DMS114 treated with DMSO at 0.1 percent for 48 hours (cell line): ENCODE results near the gene PER2.
"Not testable (repeated sequence)": the region's sequence is repeated elsewhere in the genome, so short reads cannot be mapped to it uniquely, and the experiment has no call there.

ENCODE experiments used
- DNase-seq: peaks from one replicate; lab custom pipeline; 2025; ENCODE audit not compliant: unreplicated experiment; lab: John Stamatoyannopoulos, UW

The PER2 gene

DNA sequence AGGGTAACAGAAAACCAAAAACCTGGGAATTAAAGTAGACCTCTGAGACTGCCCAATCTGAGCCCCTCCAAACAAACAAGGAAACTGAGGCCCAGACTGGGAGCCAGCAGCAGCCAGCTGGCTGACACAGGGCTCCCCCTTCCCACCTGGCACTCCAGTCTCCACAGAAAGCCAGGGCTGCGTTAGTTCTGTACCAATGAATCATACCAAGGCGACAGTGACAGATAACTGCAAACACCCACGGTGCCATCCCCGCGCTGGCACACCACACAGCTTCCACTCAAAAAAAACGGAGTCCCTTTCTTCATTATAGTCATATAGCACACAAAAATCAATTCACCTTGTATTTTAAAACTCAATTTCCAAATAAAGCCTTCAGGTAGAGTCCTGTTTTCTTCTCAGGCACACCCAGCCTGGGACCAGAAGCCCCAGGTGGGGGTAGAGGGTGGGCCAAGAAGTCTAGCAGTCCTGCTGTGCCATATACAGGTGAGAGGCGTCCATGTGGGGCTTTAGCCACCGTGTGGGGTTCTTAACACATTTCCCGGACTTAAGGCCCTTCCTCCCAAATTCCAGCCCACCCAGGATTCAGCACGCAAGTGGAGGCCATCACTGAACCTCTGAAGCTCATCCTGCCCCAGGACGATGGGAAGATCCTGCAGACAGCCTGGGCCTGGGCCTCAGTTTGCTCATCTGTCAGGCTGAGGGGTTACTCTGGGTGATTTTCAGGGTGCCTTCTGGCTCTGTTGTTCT lies 1.2 kb downstream of the PER2 start:
- DNase-seq = no peak

DNA sequence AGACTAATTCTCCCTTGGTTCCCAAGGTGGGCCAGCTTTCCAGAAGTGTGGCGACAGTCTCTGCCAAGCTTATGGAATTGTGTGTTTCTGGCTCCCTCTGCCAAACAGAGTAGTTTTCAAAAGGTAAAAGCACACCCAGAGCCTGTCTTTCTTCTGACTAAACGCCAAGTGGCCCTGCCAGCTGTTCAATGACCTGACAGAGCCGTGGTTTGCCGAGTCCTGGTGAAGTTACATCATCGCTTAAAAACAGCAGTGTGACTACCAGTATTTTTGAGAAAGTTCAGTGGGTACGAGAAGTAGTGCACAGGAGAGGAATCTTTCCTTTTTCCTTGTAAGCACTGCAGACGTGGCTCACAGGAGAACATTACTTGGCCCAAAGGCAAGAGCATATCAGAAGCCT lies 1.9 kb downstream of the PER2 start:
- DNase-seq = no peak

DNA sequence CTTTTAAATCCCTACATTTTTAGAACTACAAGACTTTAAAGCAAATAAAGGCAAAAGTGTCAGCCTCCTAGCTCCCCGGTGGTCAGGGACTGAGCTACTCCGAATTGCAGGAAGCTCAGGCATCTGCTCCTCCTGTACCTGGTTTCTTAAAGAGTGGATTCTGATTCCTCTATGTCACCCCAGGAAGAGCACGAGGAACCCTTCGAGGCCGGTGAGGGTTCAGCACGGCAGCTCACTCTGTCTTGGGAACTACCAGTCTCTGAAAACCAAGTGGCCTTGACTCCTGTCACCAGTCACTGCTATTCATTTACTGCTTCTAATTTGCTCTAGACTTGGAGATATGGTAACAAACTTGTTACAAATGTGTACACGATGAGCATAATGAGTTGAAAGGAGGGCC lies 2.3 kb downstream of the PER2 start:
- no peak for DNase-seq

DNA sequence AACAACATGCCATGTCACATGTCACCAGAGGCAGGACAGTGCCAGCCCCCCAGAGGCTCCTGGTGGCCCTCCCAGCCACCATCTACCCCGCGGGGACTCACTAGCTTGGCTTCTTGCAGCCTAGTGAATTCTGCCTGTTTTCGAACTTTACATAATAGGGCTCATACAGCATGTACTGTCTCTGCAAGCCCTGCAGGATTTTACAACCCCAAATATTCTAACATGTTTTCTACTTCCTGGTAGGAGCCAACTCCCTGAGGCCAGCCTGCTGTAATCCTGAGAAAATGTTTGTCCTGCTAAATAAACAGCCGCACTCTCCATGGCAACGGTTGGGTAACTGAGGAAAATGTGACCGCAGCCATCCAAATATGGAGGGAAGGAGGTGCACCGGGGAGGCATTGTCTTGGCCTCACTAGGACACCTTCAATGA lies 2.7 kb downstream of the PER2 start:
- no peak for DNase-seq

DNA sequence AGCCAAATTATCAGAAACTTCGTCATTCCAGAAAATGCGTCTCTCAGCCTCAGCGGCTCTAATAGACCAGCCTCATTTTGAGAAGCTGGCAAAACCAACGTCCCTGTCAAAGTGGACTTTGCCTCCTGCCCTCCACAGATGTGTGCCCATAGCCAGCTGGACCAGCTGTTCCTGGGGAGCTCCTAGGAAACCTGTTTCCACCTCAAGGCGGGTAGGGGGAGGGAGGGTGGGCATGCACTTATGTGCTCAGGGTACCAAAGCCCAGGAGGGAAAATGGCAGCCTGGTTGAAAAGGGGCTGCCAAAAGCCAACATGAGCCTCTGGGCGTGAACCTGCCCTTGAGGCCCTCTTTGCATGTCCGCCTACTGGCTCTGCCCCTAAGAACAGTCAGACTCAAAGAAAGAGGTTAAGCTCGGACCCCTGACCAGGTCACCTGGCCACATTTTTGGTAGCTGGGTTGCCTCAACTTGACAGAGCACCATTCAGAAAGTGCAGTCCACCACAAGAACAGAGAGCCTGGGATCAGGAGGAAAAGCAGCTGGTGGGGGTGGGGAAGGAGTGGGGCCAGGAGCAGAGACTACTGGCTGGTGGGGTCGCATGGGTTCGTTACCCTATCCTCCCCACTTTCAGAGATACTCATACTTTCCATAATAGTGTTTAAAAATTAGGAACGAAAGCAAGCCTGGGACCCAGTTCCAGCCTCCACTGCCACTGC lies 3.5 kb downstream of the PER2 start:
- no peak for DNase-seq

DNA sequence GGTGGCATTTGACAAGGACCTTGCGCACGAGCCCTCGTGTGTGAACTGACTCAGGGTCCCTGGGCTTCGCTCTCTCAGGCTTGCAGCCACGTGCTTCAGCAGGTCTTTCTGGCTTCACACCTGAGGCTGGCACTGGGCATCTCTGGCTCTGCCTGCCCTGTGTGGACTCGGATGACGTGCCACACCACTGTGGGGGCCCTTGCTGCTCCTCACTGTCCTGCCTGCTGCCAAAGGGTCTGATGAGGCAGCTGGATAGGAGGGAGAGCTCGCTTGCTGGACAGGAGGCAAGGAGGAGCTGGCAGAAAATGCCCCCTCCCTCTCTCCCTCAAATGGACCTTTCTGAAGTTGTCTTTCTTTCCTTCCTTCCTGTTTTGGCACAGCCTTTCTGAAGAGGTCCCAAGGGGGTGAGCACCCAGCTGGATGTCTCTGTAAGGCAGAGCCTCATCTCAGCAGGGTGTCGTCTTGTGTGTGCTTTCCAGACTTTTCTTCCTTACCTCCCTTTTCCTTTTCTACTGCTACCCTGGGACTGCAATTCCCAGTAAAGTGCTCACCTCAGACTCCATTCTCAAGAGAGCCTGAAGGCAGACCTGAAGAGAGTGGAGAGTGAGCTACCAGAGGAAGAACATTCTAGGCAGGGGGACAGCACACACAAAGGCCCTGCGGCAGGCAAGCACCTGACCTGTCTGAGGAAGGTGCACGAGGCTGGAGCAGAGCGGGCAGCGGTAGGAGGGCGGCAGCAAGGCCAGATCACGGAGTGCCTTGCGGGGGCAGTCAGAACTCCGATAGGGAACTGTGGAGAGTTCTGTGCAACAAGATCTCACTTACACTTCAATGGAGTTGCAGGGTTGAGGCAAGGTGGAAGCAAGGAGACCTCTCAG lies 5.3 kb downstream of the PER2 start:
- no peak for DNase-seq

DNA sequence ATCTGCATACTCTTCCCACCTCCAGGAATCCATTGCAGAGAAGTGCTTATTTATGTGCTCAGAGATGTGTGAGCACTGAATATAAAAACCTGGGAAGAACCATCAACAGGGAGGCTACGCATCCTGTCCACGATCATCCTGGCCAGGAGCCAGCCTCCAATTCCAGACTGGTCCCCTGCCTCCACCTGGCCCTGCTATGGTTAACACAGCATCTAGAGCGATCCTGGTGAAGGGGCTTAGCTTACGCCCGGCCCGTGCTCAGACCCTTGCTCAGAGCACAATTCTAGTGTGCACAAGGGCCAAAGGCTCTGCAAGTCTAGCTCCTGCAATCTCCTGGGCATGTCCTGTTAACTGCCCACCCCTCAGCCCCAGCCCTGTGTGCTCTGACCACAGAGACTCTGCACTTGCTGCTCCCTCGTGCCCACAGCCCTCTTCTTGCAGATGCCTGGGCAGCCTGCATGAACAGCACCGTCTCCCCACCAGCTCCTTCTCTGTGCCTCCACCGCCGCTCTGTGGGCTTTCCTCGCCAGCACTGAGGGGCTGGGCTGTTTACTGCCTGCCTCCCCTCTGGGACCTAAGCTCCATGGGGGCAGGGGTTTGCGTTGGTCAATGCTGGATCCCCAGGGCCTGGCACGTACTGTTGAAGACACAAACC lies 6.5 kb downstream of the PER2 start:
- DNase-seq = no peak

DNA sequence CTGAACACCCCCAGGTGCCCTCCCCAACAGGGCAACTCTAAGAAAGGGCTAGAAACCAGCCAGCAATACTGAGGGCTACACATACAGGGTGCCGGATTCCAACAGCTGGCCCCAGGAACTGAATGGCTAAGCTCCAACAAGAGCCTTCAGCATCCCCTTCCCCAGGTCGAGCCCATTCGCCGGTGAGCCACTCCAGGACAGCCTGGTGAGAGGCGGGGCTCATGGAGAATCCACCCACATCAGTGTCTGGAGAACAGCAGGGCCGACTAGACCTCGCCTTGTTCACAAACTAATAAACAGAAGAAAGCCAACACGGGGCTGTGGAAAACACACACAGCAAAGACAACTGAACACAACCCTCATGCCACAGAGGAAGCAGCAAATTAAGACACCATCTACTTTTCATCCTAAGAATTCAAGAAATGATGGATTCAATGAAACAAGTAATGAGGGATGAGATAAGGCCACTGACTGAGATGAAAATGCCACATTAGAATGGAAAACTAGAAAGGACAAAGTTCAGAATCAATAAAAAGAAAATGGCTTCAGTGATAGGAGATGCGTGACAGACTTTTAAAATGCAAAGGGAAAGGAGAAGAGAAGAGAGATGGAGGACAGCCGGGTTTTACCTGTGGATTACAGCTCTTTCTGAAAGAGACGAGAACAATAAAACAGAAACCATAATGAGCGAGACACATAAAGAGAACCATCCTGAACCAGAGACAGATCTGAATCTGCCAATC lies 8.2 kb downstream of the PER2 start:
- DNase-seq = no peak

DNA sequence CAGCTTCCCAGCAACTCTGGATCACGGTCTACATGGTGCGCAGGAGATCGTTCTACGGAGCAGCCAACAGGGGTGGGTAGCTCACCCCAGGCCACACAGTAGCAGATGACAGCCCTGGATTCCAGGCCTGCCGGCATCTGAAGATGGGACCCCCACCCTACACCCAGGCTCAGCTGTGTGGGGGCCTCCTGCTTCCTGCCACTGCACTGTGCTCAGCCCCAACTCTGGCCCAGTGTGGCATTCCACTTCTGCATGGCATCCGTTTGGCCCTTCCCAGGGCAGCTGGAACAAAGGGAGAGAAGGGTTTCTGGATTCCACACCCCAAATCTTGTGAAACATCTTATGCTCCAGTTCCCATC lies 9.1 kb downstream of the PER2 start:
- no peak for DNase-seq

DNA sequence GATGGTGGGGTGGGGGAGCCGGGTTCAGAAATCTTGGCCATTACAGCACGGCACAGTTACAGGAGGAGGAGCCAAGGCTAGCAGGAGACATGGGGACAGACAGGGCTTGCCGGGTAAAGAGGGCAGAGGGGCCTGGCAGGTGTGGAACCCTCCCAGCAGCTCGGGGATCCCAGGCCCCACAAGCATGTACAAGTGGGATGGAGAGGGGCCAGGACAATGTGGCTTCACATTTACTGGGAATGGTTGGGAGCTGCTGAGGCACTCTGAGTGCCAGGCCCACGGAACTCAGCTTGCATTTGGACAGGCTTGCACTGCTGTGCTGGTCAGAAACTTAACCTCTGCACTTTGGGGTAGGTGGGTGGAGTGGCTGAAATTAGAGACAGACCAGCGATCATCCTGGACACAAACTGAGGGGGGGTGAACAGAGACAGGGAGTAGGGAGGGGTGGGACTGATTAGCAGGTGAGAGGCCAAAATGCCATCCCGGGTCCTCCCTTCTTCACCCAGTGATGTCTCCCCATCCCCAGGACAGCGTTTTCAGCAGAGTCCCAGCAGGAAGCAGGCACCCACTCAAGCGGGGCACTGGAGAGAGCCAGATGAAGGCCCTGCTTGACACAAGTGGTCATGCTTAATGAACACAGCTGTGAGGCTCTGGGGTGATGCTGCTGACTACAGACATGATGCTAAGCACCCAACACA lies 9.6 kb downstream of the PER2 start:
- no peak for DNase-seq

DNA sequence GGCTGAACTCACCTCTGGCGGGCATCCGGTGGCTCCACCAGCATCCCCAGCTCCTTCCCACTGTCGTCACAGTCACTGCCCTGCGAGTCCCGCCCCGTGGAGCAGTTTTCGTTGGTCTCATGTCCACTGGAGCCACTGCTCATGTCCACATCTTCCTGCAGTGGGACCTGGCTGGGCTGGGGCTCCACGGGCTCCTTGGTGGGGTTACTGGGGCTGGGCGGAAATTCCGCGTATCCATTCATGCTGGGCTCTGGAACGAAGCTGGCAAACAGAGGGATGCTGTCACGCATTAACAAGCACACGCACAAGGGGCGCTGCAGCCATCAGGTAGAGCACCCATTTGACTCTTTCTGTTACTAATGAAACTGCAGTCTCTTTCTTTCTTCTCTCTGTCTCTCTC lies 10.7 kb downstream of the PER2 start:
- DNase-seq = no peak

DNA sequence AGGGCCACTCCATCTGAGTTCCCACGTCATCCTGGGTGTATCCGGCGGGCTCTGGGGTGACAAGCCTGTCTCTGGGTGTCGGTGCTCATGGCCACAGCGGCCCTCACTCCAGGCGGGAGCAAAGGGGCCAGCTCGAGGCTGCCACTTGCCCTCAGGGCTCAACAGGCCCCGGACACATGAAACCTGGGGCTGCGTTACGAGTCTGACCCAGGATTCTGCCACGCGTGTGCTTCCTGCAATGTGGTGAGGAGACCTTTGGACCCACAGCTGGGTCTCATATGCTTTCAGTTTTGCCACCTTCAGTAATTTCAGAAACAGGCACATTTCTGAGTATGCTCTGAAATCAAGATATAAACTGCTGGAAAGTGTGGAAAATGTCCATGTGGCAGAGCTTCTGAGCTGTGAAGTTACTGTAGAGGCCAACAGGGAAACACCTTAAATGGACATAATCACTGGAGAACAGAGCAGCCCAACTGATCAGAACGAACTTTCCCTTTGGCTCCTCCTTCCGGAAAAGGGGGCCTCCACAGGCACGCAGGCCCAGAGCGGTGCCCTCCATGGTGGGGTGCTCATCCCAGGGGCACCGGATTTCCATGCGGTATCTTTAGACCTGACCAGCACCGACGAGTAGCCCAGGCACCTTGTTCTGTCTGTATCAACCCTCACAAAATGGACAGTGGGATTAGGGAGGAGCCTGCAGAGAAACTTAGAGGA lies 14.1 kb downstream of the PER2 start:
- no peak for DNase-seq

DNA sequence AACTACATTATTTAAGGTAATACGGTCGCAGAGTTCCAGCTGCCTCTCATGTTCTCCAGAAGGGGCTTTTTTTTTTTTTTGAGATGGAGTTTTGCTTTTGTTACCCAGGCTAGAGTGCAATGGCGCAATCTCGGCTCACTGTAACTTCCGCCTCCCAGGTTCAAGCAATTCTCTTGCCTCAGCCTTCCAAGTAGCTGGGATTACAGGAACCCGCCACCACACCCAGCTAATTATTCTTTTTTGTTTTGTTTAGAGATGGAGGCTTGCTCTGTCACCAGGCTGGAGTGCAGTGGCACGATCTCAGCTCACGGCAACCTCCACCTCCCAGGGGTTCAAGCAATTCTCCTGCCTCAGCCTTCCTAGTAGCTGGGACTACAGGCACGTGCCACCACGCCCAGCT lies 15.0 kb downstream of the PER2 start:
- not testable (repeated sequence) for DNase-seq

DNA sequence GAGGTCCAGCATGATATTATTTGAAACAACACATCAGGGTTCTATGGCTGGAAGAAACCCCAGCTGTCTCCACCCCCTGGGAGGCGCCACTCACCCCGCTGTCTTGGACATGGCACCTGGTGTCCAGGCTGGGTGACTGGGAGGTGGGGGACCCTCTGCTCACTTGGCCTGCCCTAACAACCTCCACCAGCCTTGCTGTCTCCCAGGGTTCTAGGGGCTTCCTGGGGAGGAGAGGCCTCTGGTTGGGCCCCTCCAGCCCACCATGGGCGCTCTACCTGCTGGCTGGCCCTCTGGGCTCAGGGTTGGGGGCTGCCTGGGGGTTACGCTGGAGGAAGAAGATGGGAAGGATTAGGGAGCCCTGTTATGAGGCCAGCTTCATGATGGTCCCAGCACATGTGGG lies 16.3 kb downstream of the PER2 start:
- DNase-seq = no peak

DNA sequence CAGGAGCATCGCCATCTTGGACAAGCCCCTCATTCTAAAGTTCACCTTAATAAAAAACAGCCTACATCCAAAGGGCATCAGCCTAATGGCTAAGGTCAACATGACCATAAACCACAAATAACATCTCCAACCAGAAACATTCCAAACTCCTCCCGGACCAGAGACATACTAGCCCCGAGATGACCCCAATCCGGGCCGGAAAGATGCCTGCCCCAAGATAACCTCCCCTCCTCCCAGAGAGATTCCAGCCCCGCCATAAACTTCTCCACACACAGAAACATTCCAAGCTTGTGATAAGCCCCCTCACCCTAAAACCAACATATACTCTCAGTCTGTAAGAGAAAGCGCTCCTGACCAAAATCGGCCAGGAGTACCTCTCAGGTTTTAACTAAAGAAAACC lies 16.7 kb downstream of the PER2 start:
- not testable (repeated sequence) for DNase-seq

DNA sequence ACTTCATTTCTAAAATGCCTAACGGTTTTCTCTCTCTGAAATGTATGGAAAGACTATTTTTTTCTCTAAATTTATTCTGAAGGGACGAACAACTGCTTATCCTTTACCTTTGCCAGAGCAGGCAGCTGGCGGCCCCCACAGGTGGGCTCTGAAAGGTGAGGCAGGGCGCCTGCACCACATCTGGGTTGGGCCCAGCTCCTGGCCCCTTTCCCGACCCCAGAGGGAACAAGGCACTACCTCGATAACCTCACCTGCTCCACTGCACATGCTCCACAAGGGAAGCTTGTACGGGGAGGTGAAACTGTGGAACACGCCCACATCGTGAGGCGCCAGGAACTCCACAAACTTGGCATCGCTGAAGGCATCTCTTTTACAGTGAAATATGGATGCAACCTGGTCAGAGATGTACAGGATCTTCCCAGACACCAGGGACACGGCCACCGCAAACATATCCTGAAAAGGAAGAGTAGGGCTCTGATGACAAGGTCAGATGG lies 17.3 kb downstream of the PER2 start:
- DNase-seq = no peak

DNA sequence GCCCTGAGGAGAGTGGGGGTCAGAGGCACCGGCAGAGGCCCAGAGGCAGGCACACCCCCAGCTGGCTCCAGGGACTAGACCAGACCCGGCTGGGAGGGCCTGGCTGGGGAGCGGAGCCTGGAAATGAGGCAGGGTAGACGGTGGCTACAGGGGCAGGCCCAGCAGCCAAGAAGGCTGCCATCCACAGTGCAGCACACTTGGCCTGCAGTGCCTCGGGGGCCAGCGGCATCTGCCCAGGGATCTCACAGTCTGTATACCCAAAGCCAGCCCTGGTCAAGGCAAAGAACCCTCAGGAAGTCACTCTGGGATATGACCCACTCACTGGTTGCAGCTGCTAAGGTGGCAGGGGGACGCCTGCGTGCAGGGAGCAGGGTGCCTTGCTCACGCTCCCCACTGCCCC lies 17.8 kb downstream of the PER2 start:
- no peak for DNase-seq

DNA sequence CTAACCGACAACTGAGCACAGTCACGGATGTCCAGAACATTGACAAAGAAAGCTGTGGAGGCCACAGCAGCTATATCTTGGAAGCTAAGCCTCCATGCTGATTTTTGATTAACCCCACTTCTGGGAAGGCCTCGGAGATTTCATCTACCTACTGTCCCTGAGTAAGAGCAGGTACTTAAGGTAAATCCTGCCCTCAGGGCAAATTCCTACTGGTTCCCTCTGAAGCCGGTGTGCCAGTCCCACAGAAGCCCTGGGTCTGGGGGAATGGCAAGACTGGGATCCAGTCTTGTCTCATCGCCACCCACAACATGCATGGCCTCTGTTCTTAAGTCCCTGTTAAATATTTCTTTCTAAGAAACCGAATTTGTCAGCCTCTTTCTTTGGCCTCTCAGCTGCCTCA lies 18.7 kb downstream of the PER2 start:
- no peak for DNase-seq
